WTC11 (cell line): Measurements from ENCODE around the gene IGFBP4.

Experiments used
- CBFB ChIP-seq: sonication (generic); formaldehyde crosslinking; IDR thresholded peaks from 2 replicates; pipeline ENCODE4 v1.8.1; 2022; ENCODE audit warnings: mild to moderate bottlenecking, low read depth, missing genetic modification reagents
- CTCF ChIP-seq: fragments of 200-600 bp; IDR thresholded peaks from 2 replicates; pipeline ENCODE4 v1.8.0; 2022; ENCODE audit warnings: antibody characterized with exemption
- ELF4 ChIP-seq: sonication (generic); formaldehyde crosslinking; IDR thresholded peaks from 2 replicates; pipeline ENCODE4 v1.8.1; 2022; ENCODE audit warnings: low read depth, mild to moderate bottlenecking, moderate library complexity, missing genetic modification reagents
- FOXP4 ChIP-seq: sonication (generic); formaldehyde crosslinking; IDR thresholded peaks from 2 replicates; pipeline ENCODE4 v1.8.0; 2022; ENCODE audit warnings: mild to moderate bottlenecking, missing genetic modification reagents
- NR2C2 ChIP-seq: sonication (generic); formaldehyde crosslinking; IDR thresholded peaks from 2 replicates; pipeline ENCODE4 v1.8.0; 2022; ENCODE audit warnings: mild to moderate bottlenecking, missing genetic modification reagents
- SMAD4 ChIP-seq: sonication (generic); formaldehyde crosslinking; IDR thresholded peaks from 2 replicates; pipeline ENCODE4 v1.8.0; 2022; ENCODE audit warnings: mild to moderate bottlenecking, missing genetic modification reagents
- STAT6 ChIP-seq: sonication (generic); formaldehyde crosslinking; conservative IDR thresholded peaks from 2 replicates; pipeline ENCODE4 v1.8.1; 2023; ENCODE audit warnings: mild to moderate bottlenecking, low read depth, missing genetic modification reagents, moderate library complexity
- ZNF138 ChIP-seq: sonication (generic); formaldehyde crosslinking; conservative IDR thresholded peaks from 2 replicates; pipeline ENCODE4 v1.8.1; 2022; ENCODE audit warnings: mild to moderate bottlenecking, moderate library complexity, missing genetic modification reagents
- ZNF317 ChIP-seq: sonication (generic); formaldehyde crosslinking; IDR thresholded peaks from 2 replicates; pipeline ENCODE4 v1.8.1; 2023; ENCODE audit warnings: low read depth, mild to moderate bottlenecking, moderate library complexity, missing genetic modification reagents, borderline replicate concordance
- ZNF416 ChIP-seq: fragments of 250-450 bp; sonication (Bioruptor Pico); IDR thresholded peaks from 2 replicates; pipeline ENCODE4 v1.9.0; 2021; ENCODE audit warnings: mild to moderate bottlenecking, inconsistent platforms
- ZSCAN18 ChIP-seq: fragments of 250-450 bp; sonication (Bioruptor Pico); IDR thresholded peaks from 2 replicates; pipeline ENCODE4 v2.1.2; 2022; ENCODE audit warnings: mild to moderate bottlenecking, moderate library complexity

GRCh38 chr17:40440166-40440565 is 3.1 kb upstream of the IGFBP4 start:
- TF ChIP-seq CTCF (no peak), ZNF138 (no peak), ZNF416 (CRISPR knock-in tag) (no peak), STAT6 (no peak), FOXP4 (CRISPR knock-in tag) (no peak), SMAD4 (no peak), CBFB (no peak), ZSCAN18 (no peak), ZNF317 (CRISPR knock-in tag) (no peak), ELF4 (CRISPR knock-in tag) (no peak), NR2C2 (no peak)
